H9 (cell line): ENCODE measurements around the gene CLEC16A. TPM values are rescaled to one million over a fixed set of nuclear protein-coding genes. Genes with fewer than 3 reads are reported as not detected.

Experiments used
- DNase-seq: peaks from one replicate; pipeline ENCODE4 v3.0.0-alpha.2; 2017
- H2AFZ ChIP-seq: one replicate; pipeline ENCODE4 v1.6.1; 2013; ENCODE audit warnings: mild to moderate bottlenecking, low read length, control low read depth, moderate library complexity
- H2AK5ac ChIP-seq: 2 replicates; pipeline ENCODE4 v1.6.1; 2013; ENCODE audit warnings: low read length, control low read depth, mixed read lengths; ENCODE audit not compliant: insufficient read length
- H2BK120ac ChIP-seq: one replicate; pipeline ENCODE4 v1.6.1; 2013; ENCODE audit warnings: low read depth, mild to moderate bottlenecking, low read length, control low read depth, inconsistent platforms; ENCODE audit not compliant: poor library complexity, severe bottlenecking
- H2BK12ac ChIP-seq: 2 replicates; pipeline ENCODE4 v1.6.1; 2013; ENCODE audit warnings: low read length, control low read depth, mixed read lengths, low read depth; ENCODE audit not compliant: insufficient read length
- H2BK15ac ChIP-seq: 2 replicates; pipeline ENCODE4 v1.6.1; 2013; ENCODE audit warnings: low read depth, low read length, control low read depth
- H2BK20ac ChIP-seq: one replicate; pipeline ENCODE4 v1.6.1; 2013; ENCODE audit warnings: low read depth, mild to moderate bottlenecking, low read length, control low read depth, inconsistent platforms; ENCODE audit not compliant: poor library complexity, severe bottlenecking
- H2BK5ac ChIP-seq: 2 replicates; pipeline ENCODE4 v1.6.1; 2013; ENCODE audit warnings: low read length, control low read depth, mixed read lengths; ENCODE audit not compliant: insufficient read length
- H3K14ac ChIP-seq: 2 replicates; pipeline ENCODE4 v1.6.1; 2013; ENCODE audit warnings: low read length, control low read depth; ENCODE audit not compliant: insufficient read depth
- H3K18ac ChIP-seq: 2 replicates; pipeline ENCODE4 v1.6.1; 2013; ENCODE audit warnings: low read depth, mild to moderate bottlenecking, mixed read lengths, low read length, control low read depth; ENCODE audit not compliant: insufficient read length
- H3K23ac ChIP-seq: 2 replicates; pipeline ENCODE4 v1.6.1; 2013; ENCODE audit warnings: low read length, control low read depth, mixed read lengths, low read depth; ENCODE audit not compliant: insufficient read length
- H3K23me2 ChIP-seq: 2 replicates; pipeline ENCODE4 v1.6.1; 2013; ENCODE audit warnings: low read depth, mild to moderate bottlenecking, mixed read lengths, low read length, control low read depth; ENCODE audit not compliant: insufficient read length, poor library complexity, severe bottlenecking
- H3K27ac ChIP-seq: 2 replicates; pipeline ENCODE4 v1.5.1; 2013; ENCODE audit warnings: low read length, control low read depth, mixed read lengths, low read depth; ENCODE audit not compliant: insufficient read length
- H3K27me3 ChIP-seq: 2 replicates; pipeline ENCODE4 v1.6.1; 2013; ENCODE audit warnings: low read length, control low read depth, inconsistent platforms; ENCODE audit not compliant: insufficient read depth
- H3K4ac ChIP-seq: 2 replicates; pipeline ENCODE4 v1.6.1; 2013; ENCODE audit warnings: low read depth, mild to moderate bottlenecking, control low read depth, inconsistent platforms, low read length, moderate library complexity
- H3K4me1 ChIP-seq: 2 replicates; pipeline ENCODE4 v1.6.1; 2013; ENCODE audit warnings: low read length, control low read depth, inconsistent platforms; ENCODE audit not compliant: insufficient read depth
- H3K4me2 ChIP-seq: 2 replicates; pipeline ENCODE4 v1.6.1; 2013; ENCODE audit warnings: low read length, control low read depth, mixed read lengths; ENCODE audit not compliant: insufficient read length, insufficient read depth
- H3K56ac ChIP-seq: 2 replicates; pipeline ENCODE4 v1.6.1; 2013; ENCODE audit warnings: low read depth, mild to moderate bottlenecking, mixed read lengths, low read length, control low read depth; ENCODE audit not compliant: insufficient read length
- H3K79me1 ChIP-seq: 2 replicates; pipeline ENCODE4 v1.6.1; 2013; ENCODE audit warnings: low read depth, mild to moderate bottlenecking, moderate library complexity, low read length, control low read depth, inconsistent platforms; ENCODE audit not compliant: insufficient read depth, poor library complexity, severe bottlenecking
- H3K79me2 ChIP-seq: 2 replicates; pipeline ENCODE4 v1.6.1; 2013; ENCODE audit warnings: low read length, control low read depth, inconsistent platforms; ENCODE audit not compliant: insufficient read depth
- H3K9ac ChIP-seq: 2 replicates; pipeline ENCODE4 v1.6.1; 2013; ENCODE audit warnings: low read length, control low read depth, mixed read lengths; ENCODE audit not compliant: insufficient read length; ENCODE audit errors: extremely low read depth
- H3K9me3 ChIP-seq: one replicate; pipeline ENCODE4 v1.6.1; 2013; ENCODE audit warnings: low read depth, low read length, inconsistent platforms; ENCODE audit not compliant: control insufficient read depth
- H3T11ph ChIP-seq: one replicate; pipeline ENCODE4 v1.6.1; 2013; ENCODE audit warnings: mild to moderate bottlenecking, low read length, control low read depth, inconsistent platforms
- H4K20me1 ChIP-seq: one replicate; pipeline ENCODE4 v1.6.1; 2013; ENCODE audit not compliant: control insufficient read depth, insufficient read length, insufficient read depth
- H4K5ac ChIP-seq: 2 replicates; pipeline ENCODE4 v1.6.1; 2013; ENCODE audit warnings: low read depth, mild to moderate bottlenecking, mixed read lengths, low read length, control low read depth; ENCODE audit not compliant: insufficient read length
- H4K8ac ChIP-seq: replicated peaks from 2 replicates; pipeline ENCODE4 v1.6.1; 2013; ENCODE audit warnings: low read length, control low read depth, mixed read lengths, low read depth; ENCODE audit not compliant: insufficient read length
- H4K91ac ChIP-seq: 2 replicates; pipeline ENCODE4 v1.6.1; 2013; ENCODE audit warnings: low read depth, mild to moderate bottlenecking, moderate library complexity, mixed read lengths, low read length, control low read depth; ENCODE audit not compliant: insufficient read length
- H3K27ac Mint-ChIP-seq, 3 experiments: 2 replicates in 2 of 3; 3 replicates in 1 of 3; pipeline ENCODE4 v1.8.0; 2020 to 2021; ENCODE audit warnings: mixed read lengths in 3 of 3, mild to moderate bottlenecking in 1 of 3, moderate library complexity in 1 of 3
- H3K27me3 Mint-ChIP-seq: 2 replicates; pipeline ENCODE4 v1.8.0; 2021; ENCODE audit warnings: low read depth, mild to moderate bottlenecking, moderate library complexity, mixed read lengths
- H3K36me3 Mint-ChIP-seq, 3 experiments: 2 replicates in 2 of 3; 3 replicates in 1 of 3; pipeline ENCODE4 v1.8.0; 2020 to 2021; ENCODE audit warnings: low read depth in 3 of 3, mixed read lengths in 3 of 3; ENCODE audit not compliant: insufficient read depth in 1 of 3
- H3K4me1 Mint-ChIP-seq, 2 experiments: 2 replicates each; pipeline ENCODE4 v1.8.0; 2020; ENCODE audit warnings: mixed read lengths in 2 of 2
- H3K4me3 Mint-ChIP-seq, 2 experiments: 2 replicates in 1 of 2; 3 replicates in 1 of 2; pipeline ENCODE4 v1.8.0; 2020 to 2021; ENCODE audit warnings: mild to moderate bottlenecking in 2 of 2, mixed read lengths in 2 of 2, moderate library complexity in 1 of 2
- H3K9me3 Mint-ChIP-seq, 2 experiments: 2 replicates in 1 of 2; 3 replicates in 1 of 2; pipeline ENCODE4 v1.8.0; 2020; ENCODE audit warnings: mild to moderate bottlenecking in 2 of 2, mixed read lengths in 2 of 2, moderate library complexity in 1 of 2
- CTCF ChIP-seq: fragments of 200-600 bp; sonication (generic); conservative IDR thresholded peaks from 3 replicates; pipeline ENCODE4 v1.8.0; 2021; ENCODE audit warnings: antibody characterized with exemption, mild to moderate bottlenecking
- WGBS: extraction: QIAGEN DNeasy Blood & Tissue Kit; methylation state at CpG from one replicate; pipeline ENCODE4 v1.1.7; 2013; ENCODE audit warnings: missing lambda C conversion rate, low lambda C conversion rate, mixed read lengths; ENCODE audit not compliant: insufficient read length; ENCODE audit errors: extremely low coverage; 5-methylcytosine and 5-hydroxymethylcytosine counted together
- total RNA-seq: library from RNA; stranded (reverse); gene quantifications from 2 replicates; pipeline ENCODE4 v1.2.1, GENCODE V29; 2021

Gene CLEC16A
- total RNA-seq, 1 experiment from 2014 or later, result 15.2 TPM

- DNase-seq, result no peak
- TF ChIP-seq CTCF, result no peak
- H3K79me1 ChIP-seq, result no peaks in the 10 kb centered on the region
- H3K4ac ChIP-seq, result no peak overlapping the region
- H2AK5ac ChIP-seq, result no peak overlapping the region
- no peak overlapping the region for H3K4me2 ChIP-seq
- H3K9me3 ChIP-seq, result no peaks in the 10 kb centered on the region
- H2BK20ac ChIP-seq, result no peak overlapping the region
- no peak overlapping the region for H2BK5ac ChIP-seq
- H3K23me2 ChIP-seq, result no peaks in the 10 kb centered on the region
- H3K18ac ChIP-seq, result no peak overlapping the region
- no peak overlapping the region for H2BK120ac ChIP-seq
- no peak overlapping the region for H4K8ac ChIP-seq
- Mint-ChIP-seq H3K27ac (no peak overlapping the region), H3K9me3 (no peaks in the 10 kb centered on the region), H3K4me3 (no peak overlapping the region), H3K4me1 (peaks cover 18 to 20% of the 10 kb centered on the region in 2 experiments), H3K36me3 (peaks cover 0 to 20% (median 0%) of the 10 kb centered on the region in 3 experiments; a peak in 2 of 7 replicates), H3K27me3 (no peaks in the 10 kb centered on the region)
- no peak overlapping the region for H3K14ac ChIP-seq
- no peaks in the 10 kb centered on the region for H3K4me1 ChIP-seq
- H3K23ac ChIP-seq, result no peak overlapping the region
- no peak overlapping the region for H3T11ph ChIP-seq
- H3K56ac ChIP-seq, result no peak overlapping the region
- H2BK12ac ChIP-seq, result no peak overlapping the region
- H2BK15ac ChIP-seq, result no peak overlapping the region
- no peak overlapping the region for H3K9ac ChIP-seq
- no peaks in the 10 kb centered on the region for H3K79me2 ChIP-seq
- H4K5ac ChIP-seq, result no peak overlapping the region
- H2AFZ ChIP-seq, result no peak overlapping the region
- H3K27me3 ChIP-seq, result no peaks in the 10 kb centered on the region
- no peak overlapping the region for H4K91ac ChIP-seq
- H4K20me1 ChIP-seq, result no peaks in the 10 kb centered on the region
- no peak overlapping the region for H3K27ac ChIP-seq
- no CpG with 5 or more reads among the region's 5 CpGs for WGBS
Observed at GRCh38 chr16:11045846-11046245, 101.5 kb downstream of the CLEC16A start.
